Measurements from ENCODE around the gene UBE3C.

- TF ChIP-seq REST (IDR thresholded peaks at IDR 0.05; ENCODE audit: insufficient read depth in 1 of 2, low read depth in 2 of 2, low read length in 2 of 2) (no peak), POLR2AphosphoS5 (IDR thresholded peaks at IDR 0.05; ENCODE audit: low read depth, low read length) (no peak), SIN3A (IDR thresholded peaks at IDR 0.05; ENCODE audit: borderline replicate concordance, insufficient read depth, low read length) (no peak)
Observed at GRCh38 chr7:157276091-157276561, 137.4 kb downstream of the UBE3C start.
